ENCODE results near the gene L3MBTL4.
"Not testable (repeated sequence)": the region's sequence is repeated elsewhere in the genome, so short reads cannot be mapped to it uniquely, and the experiment has no call there.

L3MBTL4 gene

GRCh38 chr18:6414723-6415417 is at the start of gene L3MBTL4:
Gene L3MBTL4, minus strand, starts transcription at chr18:6414911. Its CDS starts 103,286 bp downstream, at chr18:6311625.
- DNase-seq (ENCODE audit: low spot score): peak; percentile 61

GRCh38 chr18:6452194-6452593 is 37.5 kb upstream of the L3MBTL4 start:
- no peak for DNase-seq (ENCODE audit: low spot score)

GRCh38 chr18:6449213-6449612 is 34.5 kb upstream of the L3MBTL4 start:
- no peak for DNase-seq (ENCODE audit: low spot score)

GRCh38 chr18:6444466-6445228 is 29.9 kb upstream of the L3MBTL4 start:
- DNase-seq (ENCODE audit: low spot score): no peak

GRCh38 chr18:6441200-6441599 is 26.5 kb upstream of the L3MBTL4 start:
- no peak for DNase-seq (ENCODE audit: low spot score)

GRCh38 chr18:6437937-6438818 is 23.5 kb upstream of the L3MBTL4 start:
- no peak for DNase-seq (ENCODE audit: low spot score)

- no peak for DNase-seq (ENCODE audit: low spot score)
Observed at GRCh38 chr18:6435731-6436130, 21.0 kb upstream of the L3MBTL4 start.

GRCh38 chr18:6434987-6435709 is 20.4 kb upstream of the L3MBTL4 start:
- DNase-seq (ENCODE audit: low spot score): no peak

- no peak for DNase-seq (ENCODE audit: low spot score)
Observed at GRCh38 chr18:6434481-6434880, 19.8 kb upstream of the L3MBTL4 start.

GRCh38 chr18:6431659-6432318 is 17.1 kb upstream of the L3MBTL4 start:
- DNase-seq (ENCODE audit: low spot score): no peak

- DNase-seq (ENCODE audit: low spot score): no peak
Observed at GRCh38 chr18:6428851-6429395, 14.2 kb upstream of the L3MBTL4 start.

GRCh38 chr18:6427286-6427685 is 12.6 kb upstream of the L3MBTL4 start:
- no peak for DNase-seq (ENCODE audit: low spot score)

GRCh38 chr18:6423289-6423688 is 8.6 kb upstream of the L3MBTL4 start:
- DNase-seq (ENCODE audit: low spot score): no peak

- DNase-seq (ENCODE audit: low spot score): peak; percentile 63
Observed at GRCh38 chr18:6414118-6414722, 491 bp downstream of the L3MBTL4 start.

GRCh38 chr18:6413579-6414117 is 1.1 kb downstream of the L3MBTL4 start:
- DNase-seq (ENCODE audit: low spot score): peak; percentile 6

- DNase-seq (ENCODE audit: low spot score): no peak
Observed at GRCh38 chr18:6412933-6413472, 1.7 kb downstream of the L3MBTL4 start.

GRCh38 chr18:6411382-6411781 is 3.3 kb downstream of the L3MBTL4 start:
- no peak for DNase-seq (ENCODE audit: low spot score)

GRCh38 chr18:6409933-6410332 is 4.8 kb downstream of the L3MBTL4 start:
- no peak for DNase-seq (ENCODE audit: low spot score)

- DNase-seq (ENCODE audit: low spot score): not testable (repeated sequence)
Observed at GRCh38 chr18:6408543-6408942, 6.2 kb downstream of the L3MBTL4 start.

- no peak for DNase-seq (ENCODE audit: low spot score)
Observed at GRCh38 chr18:6406910-6407470, 7.7 kb downstream of the L3MBTL4 start.
